Measurements from ENCODE around the gene HGF.

Gene HGF

DNA sequence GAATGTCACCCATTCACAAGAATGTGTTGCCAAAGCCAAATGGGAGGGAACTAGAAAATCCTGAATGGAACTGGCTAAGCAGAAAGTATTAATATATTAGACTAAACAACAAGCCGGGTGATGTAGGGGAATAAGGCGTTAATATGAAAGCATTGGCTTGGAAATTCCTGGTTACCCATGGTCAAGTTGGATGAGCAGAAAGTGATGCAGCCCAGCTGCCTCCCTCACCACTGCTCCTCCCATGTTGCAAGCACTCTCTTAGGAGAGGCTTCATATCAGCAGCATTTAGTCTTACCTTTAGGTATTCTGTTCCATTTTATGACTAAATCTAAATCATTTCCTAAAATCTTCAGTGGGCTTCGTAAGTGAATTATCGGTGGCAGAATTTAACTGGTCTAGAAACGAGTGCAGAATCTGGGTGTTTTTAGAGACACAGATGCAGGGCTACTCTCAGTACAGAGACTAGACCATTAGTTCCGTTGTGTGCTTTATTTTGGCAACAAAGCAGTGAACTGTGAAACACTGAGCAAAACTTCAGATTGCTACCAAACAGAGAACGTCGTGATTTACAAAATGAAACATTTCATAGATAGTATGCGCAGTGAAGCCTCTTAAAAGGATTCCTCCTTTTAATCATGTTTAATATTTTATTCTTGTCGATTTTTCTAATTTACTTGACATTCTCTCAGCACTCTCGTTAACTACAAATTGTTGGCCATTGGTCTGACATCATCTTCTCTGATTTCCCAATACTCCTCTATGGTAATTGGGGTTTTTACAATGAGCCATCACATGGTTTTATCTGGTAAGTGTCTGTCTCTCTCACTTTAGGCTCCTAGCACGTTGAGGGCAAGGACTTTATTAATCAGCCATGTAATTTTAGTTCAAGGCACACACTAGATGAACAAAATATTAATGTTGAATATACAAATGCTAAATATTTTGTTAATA is 22.0 kb upstream of the HGF start (continued):
- TF ChIP-seq, protein P1, sequence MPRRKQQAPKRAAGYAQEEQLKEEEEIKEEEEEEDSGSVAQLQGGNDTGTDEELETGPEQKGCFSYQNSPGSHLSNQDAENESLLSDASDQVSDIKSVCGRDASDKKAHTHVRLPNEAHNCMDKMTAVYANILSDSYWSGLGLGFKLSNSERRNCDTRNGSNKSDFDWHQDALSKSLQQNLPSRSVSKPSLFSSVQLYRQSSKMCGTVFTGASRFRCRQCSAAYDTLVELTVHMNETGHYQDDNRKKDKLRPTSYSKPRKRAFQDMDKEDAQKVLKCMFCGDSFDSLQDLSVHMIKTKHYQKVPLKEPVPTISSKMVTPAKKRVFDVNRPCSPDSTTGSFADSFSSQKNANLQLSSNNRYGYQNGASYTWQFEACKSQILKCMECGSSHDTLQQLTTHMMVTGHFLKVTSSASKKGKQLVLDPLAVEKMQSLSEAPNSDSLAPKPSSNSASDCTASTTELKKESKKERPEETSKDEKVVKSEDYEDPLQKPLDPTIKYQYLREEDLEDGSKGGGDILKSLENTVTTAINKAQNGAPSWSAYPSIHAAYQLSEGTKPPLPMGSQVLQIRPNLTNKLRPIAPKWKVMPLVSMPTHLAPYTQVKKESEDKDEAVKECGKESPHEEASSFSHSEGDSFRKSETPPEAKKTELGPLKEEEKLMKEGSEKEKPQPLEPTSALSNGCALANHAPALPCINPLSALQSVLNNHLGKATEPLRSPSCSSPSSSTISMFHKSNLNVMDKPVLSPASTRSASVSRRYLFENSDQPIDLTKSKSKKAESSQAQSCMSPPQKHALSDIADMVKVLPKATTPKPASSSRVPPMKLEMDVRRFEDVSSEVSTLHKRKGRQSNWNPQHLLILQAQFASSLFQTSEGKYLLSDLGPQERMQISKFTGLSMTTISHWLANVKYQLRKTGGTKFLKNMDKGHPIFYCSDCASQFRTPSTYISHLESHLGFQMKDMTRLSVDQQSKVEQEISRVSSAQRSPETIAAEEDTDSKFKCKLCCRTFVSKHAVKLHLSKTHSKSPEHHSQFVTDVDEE (CRISPR knock-in tag; IDR thresholded peaks at IDR 0.05) = no peak
- TF ChIP-seq CSDC2 (CRISPR knock-in tag; IDR thresholded peaks at IDR 0.05) = no peak
- no peak for TF ChIP-seq ZNF565 (CRISPR knock-in tag; conservative IDR thresholded peaks at IDR 0.05; ENCODE audit: low read depth)

DNA sequence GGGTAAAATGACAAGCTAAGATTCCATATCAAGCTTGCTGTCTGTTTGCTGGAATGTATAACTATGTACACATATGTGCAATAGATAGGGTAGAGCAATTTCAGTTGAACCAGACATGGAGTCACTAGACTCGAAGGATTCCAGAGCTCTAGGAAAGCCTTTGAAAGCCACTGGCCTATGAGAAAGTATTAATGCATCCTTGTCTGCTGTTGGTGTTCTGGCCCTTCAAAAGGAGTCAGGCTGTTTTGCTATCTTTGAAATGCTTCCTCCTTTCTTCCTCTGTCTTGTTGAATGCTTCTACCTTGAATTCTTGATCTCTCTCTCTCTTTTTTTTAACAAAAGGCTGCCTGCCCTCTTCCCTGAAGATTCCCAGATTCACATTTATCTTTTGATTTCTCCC is 20.8 kb upstream of the HGF start:
- ATAC-seq = no peak
- no peak for TF ChIP-seq OSR1 (CRISPR knock-in tag; IDR thresholded peaks at IDR 0.05)
- TF ChIP-seq PPARA (CRISPR knock-in tag; IDR thresholded peaks at IDR 0.05; ENCODE audit: borderline replicate concordance) = no peak
- TF ChIP-seq, protein P2, sequence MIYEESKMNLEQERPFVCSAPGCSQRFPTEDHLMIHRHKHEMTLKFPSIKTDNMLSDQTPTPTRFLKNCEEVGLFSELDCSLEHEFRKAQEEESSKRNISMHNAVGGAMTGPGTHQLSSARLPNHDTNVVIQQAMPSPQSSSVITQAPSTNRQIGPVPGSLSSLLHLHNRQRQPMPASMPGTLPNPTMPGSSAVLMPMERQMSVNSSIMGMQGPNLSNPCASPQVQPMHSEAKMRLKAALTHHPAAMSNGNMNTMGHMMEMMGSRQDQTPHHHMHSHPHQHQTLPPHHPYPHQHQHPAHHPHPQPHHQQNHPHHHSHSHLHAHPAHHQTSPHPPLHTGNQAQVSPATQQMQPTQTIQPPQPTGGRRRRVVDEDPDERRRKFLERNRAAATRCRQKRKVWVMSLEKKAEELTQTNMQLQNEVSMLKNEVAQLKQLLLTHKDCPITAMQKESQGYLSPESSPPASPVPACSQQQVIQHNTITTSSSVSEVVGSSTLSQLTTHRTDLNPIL (CRISPR knock-in tag; IDR thresholded peaks at IDR 0.05; ENCODE audit: low read depth) = no peak
- TF ChIP-seq, protein P3, sequence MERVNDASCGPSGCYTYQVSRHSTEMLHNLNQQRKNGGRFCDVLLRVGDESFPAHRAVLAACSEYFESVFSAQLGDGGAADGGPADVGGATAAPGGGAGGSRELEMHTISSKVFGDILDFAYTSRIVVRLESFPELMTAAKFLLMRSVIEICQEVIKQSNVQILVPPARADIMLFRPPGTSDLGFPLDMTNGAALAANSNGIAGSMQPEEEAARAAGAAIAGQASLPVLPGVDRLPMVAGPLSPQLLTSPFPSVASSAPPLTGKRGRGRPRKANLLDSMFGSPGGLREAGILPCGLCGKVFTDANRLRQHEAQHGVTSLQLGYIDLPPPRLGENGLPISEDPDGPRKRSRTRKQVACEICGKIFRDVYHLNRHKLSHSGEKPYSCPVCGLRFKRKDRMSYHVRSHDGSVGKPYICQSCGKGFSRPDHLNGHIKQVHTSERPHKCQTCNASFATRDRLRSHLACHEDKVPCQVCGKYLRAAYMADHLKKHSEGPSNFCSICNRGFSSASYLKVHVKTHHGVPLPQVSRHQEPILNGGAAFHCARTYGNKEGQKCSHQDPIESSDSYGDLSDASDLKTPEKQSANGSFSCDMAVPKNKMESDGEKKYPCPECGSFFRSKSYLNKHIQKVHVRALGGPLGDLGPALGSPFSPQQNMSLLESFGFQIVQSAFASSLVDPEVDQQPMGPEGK (CRISPR knock-in tag; IDR thresholded peaks at IDR 0.05; ENCODE audit: borderline replicate concordance) = no peak
- no peak for TF ChIP-seq ZNF70 (CRISPR knock-in tag; IDR thresholded peaks at IDR 0.05)
- TF ChIP-seq, protein P4, sequence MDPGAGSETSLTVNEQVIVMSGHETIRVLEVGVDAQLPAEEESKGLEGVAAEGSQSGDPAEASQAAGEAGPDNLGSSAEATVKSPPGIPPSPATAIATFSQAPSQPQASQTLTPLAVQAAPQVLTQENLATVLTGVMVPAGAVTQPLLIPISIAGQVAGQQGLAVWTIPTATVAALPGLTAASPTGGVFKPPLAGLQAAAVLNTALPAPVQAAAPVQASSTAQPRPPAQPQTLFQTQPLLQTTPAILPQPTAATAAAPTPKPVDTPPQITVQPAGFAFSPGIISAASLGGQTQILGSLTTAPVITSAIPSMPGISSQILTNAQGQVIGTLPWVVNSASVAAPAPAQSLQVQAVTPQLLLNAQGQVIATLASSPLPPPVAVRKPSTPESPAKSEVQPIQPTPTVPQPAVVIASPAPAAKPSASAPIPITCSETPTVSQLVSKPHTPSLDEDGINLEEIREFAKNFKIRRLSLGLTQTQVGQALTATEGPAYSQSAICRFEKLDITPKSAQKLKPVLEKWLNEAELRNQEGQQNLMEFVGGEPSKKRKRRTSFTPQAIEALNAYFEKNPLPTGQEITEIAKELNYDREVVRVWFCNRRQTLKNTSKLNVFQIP (CRISPR knock-in tag; IDR thresholded peaks at IDR 0.05; ENCODE audit: borderline replicate concordance, low read depth) = no peak
- no peak for TF ChIP-seq TOX (CRISPR knock-in tag; IDR thresholded peaks at IDR 0.05; ENCODE audit: borderline replicate concordance)
- TF ChIP-seq, protein P1 (CRISPR knock-in tag; IDR thresholded peaks at IDR 0.05) = no peak
- TF ChIP-seq ESRRG (CRISPR knock-in tag; IDR thresholded peaks at IDR 0.05) = no peak
- TF ChIP-seq GLIS3 (CRISPR knock-in tag; IDR thresholded peaks at IDR 0.05) = no peak
- no peak for TF ChIP-seq CSDC2 (CRISPR knock-in tag; IDR thresholded peaks at IDR 0.05)
- TF ChIP-seq SNAI2 (CRISPR knock-in tag; IDR thresholded peaks at IDR 0.05) = no peak
- TF ChIP-seq ZNF565 (CRISPR knock-in tag; conservative IDR thresholded peaks at IDR 0.05; ENCODE audit: low read depth) = no peak
- TF ChIP-seq ZNF8 (CRISPR knock-in tag; IDR thresholded peaks at IDR 0.05) = no peak
- TF ChIP-seq ARNTL (CRISPR knock-in tag; IDR thresholded peaks at IDR 0.05; ENCODE audit: borderline replicate concordance, low read depth) = no peak
- no peak for TF ChIP-seq BACH2 (CRISPR knock-in tag; IDR thresholded peaks at IDR 0.05; ENCODE audit: borderline replicate concordance)

DNA sequence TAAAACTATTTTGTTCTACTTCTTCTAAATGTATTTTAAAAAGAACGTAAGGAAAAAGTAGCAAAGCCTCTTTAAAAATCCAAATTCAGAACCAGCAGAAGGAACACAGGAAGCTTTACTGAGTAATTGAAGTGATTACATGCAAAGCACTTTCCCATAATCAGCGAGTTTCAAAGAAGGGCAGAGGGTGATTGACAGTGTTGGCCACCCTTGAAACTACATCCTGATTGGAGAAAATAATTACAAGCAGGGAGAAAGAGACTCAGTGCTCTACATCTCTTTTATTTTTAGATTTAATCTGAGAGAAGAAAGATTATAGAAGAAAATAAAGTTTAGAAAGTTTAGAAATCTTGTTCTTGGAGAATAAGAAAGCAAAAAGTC is 20.3 kb upstream of the HGF start:
- ATAC-seq = no peak
- TF ChIP-seq TCF4 (CRISPR knock-in tag; IDR thresholded peaks at IDR 0.05; ENCODE audit: borderline replicate concordance) (no peak), GLIS3 (CRISPR knock-in tag; IDR thresholded peaks at IDR 0.05) (no peak), ZNF565 (CRISPR knock-in tag; conservative IDR thresholded peaks at IDR 0.05; ENCODE audit: low read depth) (no peak), ZNF70 (CRISPR knock-in tag; IDR thresholded peaks at IDR 0.05) (no peak), CSDC2 (CRISPR knock-in tag; IDR thresholded peaks at IDR 0.05) (no peak)
- TF ChIP-seq, protein P5, sequence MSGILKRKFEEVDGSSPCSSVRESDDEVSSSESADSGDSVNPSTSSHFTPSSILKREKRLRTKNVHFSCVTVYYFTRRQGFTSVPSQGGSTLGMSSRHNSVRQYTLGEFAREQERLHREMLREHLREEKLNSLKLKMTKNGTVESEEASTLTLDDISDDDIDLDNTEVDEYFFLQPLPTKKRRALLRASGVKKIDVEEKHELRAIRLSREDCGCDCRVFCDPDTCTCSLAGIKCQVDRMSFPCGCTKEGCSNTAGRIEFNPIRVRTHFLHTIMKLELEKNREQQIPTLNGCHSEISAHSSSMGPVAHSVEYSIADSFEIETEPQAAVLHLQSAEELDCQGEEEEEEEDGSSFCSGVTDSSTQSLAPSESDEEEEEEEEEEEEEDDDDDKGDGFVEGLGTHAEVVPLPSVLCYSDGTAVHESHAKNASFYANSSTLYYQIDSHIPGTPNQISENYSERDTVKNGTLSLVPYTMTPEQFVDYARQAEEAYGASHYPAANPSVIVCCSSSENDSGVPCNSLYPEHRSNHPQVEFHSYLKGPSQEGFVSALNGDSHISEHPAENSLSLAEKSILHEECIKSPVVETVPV (CRISPR knock-in tag; IDR thresholded peaks at IDR 0.05) = no peak
- TF ChIP-seq, protein P1 (CRISPR knock-in tag; IDR thresholded peaks at IDR 0.05) = no peak
- TF ChIP-seq, protein P4 (CRISPR knock-in tag; IDR thresholded peaks at IDR 0.05; ENCODE audit: borderline replicate concordance, low read depth) = no peak

Measured in SK-N-SH treated with all-trans-retinoic acid at 6 μM for 48 hours (cell line).